ENCODE data around the gene EXOC4.

DNA sequence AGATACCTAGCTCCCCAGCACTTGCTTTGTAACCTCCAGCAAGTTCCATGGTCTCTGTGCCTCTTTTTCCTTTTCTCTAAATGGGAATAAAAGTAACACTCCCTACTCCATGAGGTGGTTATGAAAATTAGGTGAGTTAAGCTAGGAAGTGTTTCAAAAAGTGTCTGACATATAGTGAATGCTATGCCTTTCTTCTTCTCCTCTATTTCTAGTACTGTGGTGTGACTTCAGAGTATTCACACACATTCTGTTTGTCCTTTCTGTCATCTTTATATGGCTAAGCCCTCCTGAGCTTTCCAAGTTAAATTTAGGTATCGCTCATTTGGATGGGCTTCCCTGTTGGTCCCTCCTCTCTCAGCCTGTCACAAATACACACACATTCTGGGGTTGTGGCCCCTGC is 229.7 kb downstream of the EXOC4 start:
- TF ChIP-seq, protein P1, sequence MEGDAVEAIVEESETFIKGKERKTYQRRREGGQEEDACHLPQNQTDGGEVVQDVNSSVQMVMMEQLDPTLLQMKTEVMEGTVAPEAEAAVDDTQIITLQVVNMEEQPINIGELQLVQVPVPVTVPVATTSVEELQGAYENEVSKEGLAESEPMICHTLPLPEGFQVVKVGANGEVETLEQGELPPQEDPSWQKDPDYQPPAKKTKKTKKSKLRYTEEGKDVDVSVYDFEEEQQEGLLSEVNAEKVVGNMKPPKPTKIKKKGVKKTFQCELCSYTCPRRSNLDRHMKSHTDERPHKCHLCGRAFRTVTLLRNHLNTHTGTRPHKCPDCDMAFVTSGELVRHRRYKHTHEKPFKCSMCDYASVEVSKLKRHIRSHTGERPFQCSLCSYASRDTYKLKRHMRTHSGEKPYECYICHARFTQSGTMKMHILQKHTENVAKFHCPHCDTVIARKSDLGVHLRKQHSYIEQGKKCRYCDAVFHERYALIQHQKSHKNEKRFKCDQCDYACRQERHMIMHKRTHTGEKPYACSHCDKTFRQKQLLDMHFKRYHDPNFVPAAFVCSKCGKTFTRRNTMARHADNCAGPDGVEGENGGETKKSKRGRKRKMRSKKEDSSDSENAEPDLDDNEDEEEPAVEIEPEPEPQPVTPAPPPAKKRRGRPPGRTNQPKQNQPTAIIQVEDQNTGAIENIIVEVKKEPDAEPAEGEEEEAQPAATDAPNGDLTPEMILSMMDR (conservative IDR thresholded peaks at IDR 0.05 in 1 of 2, IDR thresholded peaks at IDR 0.05 in 1 of 2; ENCODE audit: low read depth in 1 of 2, low read length in 2 of 2): no peak
- no peak for TF ChIP-seq EZH2 (IDR thresholded peaks at IDR 0.05; ENCODE audit: low read length, missing control alignments)

Data from fibroblast of lung (primary cell).